ENCODE results near the gene BCL2L12.
"Not testable (repeated sequence)": the region's sequence is repeated elsewhere in the genome, so short reads cannot be mapped to it uniquely, and the experiment has no call there.

GRCh38 chr19:49617860-49618259 lies 47.9 kb upstream of the BCL2L12 start:
- not testable (repeated sequence) for TF ChIP-seq ZNF841 (CRISPR knock-in tag; IDR thresholded peaks at IDR 0.05; ENCODE audit: borderline replicate concordance); TIGD3 (CRISPR knock-in tag; IDR thresholded peaks at IDR 0.05; ENCODE audit: borderline replicate concordance); TOE1 (CRISPR knock-in tag; IDR thresholded peaks at IDR 0.05); CTCF (CRISPR knock-in tag; IDR thresholded peaks at IDR 0.05)

All from HepG2 (cell line).